ENCODE measurements around the gene RPL35A. TPM values are rescaled to one million over a fixed set of nuclear protein-coding genes. Genes with fewer than 3 reads are reported as not detected.
A peak's percentile ranks its signal among the peaks of the same experiment; 100 is the strongest.
"Not testable (repeated sequence)": the region's sequence is repeated elsewhere in the genome, so short reads cannot be mapped to it uniquely, and the experiment has no call there.

Gene RPL35A
- total RNA-seq, 2 experiments from 2014 or later = 2,199 to 2,238 TPM

DNA sequence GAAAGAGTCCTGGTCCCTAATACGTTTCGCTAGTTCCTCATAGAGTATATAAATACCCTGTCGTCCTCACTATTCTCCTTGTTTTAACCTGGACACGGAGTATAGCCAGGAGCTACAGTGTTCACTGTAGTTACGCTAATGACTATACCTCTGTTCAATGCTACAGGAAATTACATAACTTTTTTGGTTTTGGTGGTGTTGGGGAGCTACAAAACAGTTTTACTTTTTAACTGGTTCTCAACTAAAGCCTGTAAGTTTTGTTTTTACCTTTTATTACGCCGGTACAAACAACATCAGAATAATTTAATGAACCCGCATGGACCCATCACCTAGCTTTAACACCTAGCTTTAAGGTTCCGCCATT is 11.6 kb downstream of the RPL35A start:
- H3K27me3 Mint-ChIP-seq = no peaks in the 10 kb centered on the region
- no peak for ATAC-seq (ENCODE audit: poor library complexity)
- peaks cover 36% of the 10 kb centered on the region for H3K4me1 ChIP-seq (ENCODE audit: insufficient read depth, low read length)
- H3K4me3 ChIP-seq (ENCODE audit: low read length) = peak overlapping the region; percentile 8
- peak overlapping the region; percentile 95 for H3K27ac Mint-ChIP-seq
- H3K9me3 Mint-ChIP-seq = no peaks in the 10 kb centered on the region
- no peak overlapping the region for H3K27ac ChIP-seq (ENCODE audit: low read depth in 1 of 2, low read length in 2 of 2)
- no peaks in the 10 kb centered on the region for H3K27me3 ChIP-seq (ENCODE audit: control insufficient read depth in 1 of 2, insufficient read depth in 2 of 2, low read length in 2 of 2)
- intact Hi-C loops (cut with DNase I, micrococcal nuclease) = no loop called here
- H3K36me3 Mint-ChIP-seq (ENCODE audit: low read depth) = peaks cover 26% of the 10 kb centered on the region
- H3K4me1 Mint-ChIP-seq (ENCODE audit: low read depth) = peaks cover 46% of the 10 kb centered on the region
- H3K9me3 ChIP-seq (ENCODE audit: control insufficient read depth in 1 of 2, insufficient read depth in 1 of 2, low read length in 2 of 2) = no peaks in the 10 kb centered on the region
- POLR2A ChIA-PET = interaction anchor here (1.4 to 5.1 kb wide), 2 partner anchors 9 to 12 kb away, joined by 4 to 41 read pairs; partner anchors contain the start of gene RPL35A
- H3K36me3 ChIP-seq (ENCODE audit: insufficient read depth, low read length) = peaks cover 15% of the 10 kb centered on the region
- peak in 3 of 14 experiments; percentile 38 to 48 (median 43) for DNase-seq
- H3K4me3 Mint-ChIP-seq = peak overlapping the region; percentile 90
- CTCF ChIA-PET = interaction anchor here (1.1 to 1.2 kb wide), 3 partner anchors 14 to 119 kb away, joined by 3 to 4 read pairs (median 3); no protein-coding TSS in a partner anchor
- TF ChIP-seq, protein P1, sequence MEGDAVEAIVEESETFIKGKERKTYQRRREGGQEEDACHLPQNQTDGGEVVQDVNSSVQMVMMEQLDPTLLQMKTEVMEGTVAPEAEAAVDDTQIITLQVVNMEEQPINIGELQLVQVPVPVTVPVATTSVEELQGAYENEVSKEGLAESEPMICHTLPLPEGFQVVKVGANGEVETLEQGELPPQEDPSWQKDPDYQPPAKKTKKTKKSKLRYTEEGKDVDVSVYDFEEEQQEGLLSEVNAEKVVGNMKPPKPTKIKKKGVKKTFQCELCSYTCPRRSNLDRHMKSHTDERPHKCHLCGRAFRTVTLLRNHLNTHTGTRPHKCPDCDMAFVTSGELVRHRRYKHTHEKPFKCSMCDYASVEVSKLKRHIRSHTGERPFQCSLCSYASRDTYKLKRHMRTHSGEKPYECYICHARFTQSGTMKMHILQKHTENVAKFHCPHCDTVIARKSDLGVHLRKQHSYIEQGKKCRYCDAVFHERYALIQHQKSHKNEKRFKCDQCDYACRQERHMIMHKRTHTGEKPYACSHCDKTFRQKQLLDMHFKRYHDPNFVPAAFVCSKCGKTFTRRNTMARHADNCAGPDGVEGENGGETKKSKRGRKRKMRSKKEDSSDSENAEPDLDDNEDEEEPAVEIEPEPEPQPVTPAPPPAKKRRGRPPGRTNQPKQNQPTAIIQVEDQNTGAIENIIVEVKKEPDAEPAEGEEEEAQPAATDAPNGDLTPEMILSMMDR (IDR thresholded peaks at IDR 0.05) = no peak

DNA sequence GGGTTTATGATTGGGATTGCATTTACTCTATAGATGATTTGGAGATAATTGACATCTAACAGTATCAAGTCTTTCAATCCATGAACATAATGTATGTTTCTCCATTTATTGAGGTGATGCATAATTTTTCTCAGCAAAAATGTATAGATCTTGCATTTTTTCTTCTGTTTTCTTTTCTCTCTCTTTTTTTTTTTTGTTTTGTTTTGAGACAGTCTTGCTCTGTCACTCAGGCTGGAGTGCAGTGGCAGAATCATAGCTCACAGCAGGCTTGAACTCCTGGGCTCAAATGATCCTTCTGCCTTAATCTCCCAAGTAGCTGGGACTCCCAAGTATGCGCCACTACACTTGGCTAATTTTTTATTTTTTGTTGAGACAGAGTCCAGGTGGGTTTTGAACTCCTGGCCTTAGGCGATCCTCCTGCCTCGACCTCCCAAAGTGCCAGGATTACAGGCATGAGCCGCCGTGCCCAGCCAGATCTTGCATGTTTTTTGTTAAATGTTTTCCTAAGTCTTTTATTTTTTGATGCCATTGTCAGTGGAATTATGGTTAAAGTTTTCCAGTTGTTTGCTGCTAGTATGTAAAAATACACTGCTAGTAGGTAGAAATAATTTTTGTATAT is 13.1 kb downstream of the RPL35A start:
- no peak overlapping the region for H3K27ac Mint-ChIP-seq
- TF ChIP-seq, protein P1 (IDR thresholded peaks at IDR 0.05) = no peak

DNA sequence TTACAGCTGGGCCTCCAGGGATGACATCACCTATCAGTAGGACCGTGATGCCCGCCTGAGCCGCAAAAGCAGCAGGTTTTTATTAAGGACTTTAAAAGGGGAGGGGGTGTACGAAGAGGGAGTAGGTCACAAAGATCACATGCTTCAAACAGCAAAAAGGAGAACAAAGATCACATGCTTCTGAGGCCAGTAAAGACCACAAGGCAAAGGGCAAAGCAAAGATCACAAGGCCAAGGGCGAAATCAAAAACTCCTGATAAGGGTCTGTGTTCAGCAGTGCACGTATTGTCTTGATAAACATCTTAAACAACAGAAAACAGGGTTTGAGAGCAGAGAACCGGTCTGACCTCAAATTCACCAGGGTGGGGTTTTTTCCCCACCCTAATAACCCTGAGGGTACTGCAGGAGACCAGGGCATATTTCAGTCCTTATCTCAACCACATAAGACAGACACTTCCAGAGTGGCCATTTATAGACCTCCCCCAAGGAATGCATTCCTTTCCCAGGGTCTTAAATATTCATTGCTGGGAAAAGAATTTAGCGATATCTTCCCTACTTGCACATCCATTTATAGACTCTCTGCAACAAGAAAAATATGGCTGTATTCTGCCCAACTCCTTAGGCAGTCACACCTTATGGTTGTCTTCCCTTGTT is 17.5 kb downstream of the RPL35A start:
- intact Hi-C loops (cut with DNase I, micrococcal nuclease); DNase-seq; POLR2A ChIA-PET; H3K9me3 Mint-ChIP-seq; H3K4me3 ChIP-seq (ENCODE audit: low read length); H3K9me3 ChIP-seq (ENCODE audit: control insufficient read depth in 1 of 2, insufficient read depth in 1 of 2, low read length in 2 of 2); H3K27ac Mint-ChIP-seq; H3K4me1 Mint-ChIP-seq (ENCODE audit: low read depth); H3K36me3 ChIP-seq (ENCODE audit: insufficient read depth, low read length); H3K27ac ChIP-seq (ENCODE audit: low read depth in 1 of 2, low read length in 2 of 2); CTCF ChIA-PET; H3K4me3 Mint-ChIP-seq; H3K4me1 ChIP-seq (ENCODE audit: insufficient read depth, low read length); ATAC-seq (ENCODE audit: poor library complexity); H3K27me3 ChIP-seq (ENCODE audit: control insufficient read depth in 1 of 2, insufficient read depth in 2 of 2, low read length in 2 of 2); H3K27me3 Mint-ChIP-seq: not testable (repeated sequence)
- H3K36me3 Mint-ChIP-seq (ENCODE audit: low read depth) = peaks cover 19% of the 10 kb centered on the region

More for the DNA sequence above, 13.1 kb downstream of the RPL35A start:
- Histone ChIP-seq H3K27me3 (ENCODE audit: control insufficient read depth in 1 of 2, insufficient read depth in 2 of 2, low read length in 2 of 2) (no peaks in the 10 kb centered on the region), H3K9me3 (ENCODE audit: control insufficient read depth in 1 of 2, insufficient read depth in 1 of 2, low read length in 2 of 2) (peaks cover 0 to 3% of the 10 kb centered on the region in 2 experiments), H3K4me1 (ENCODE audit: insufficient read depth, low read length) (peaks cover 27% of the 10 kb centered on the region), H3K36me3 (ENCODE audit: insufficient read depth, low read length) (peaks cover 4% of the 10 kb centered on the region), H3K27ac (ENCODE audit: low read depth in 1 of 2, low read length in 2 of 2) (no peak overlapping the region), H3K4me3 (ENCODE audit: low read length) (no peak overlapping the region)
- intact Hi-C loops (cut with DNase I, micrococcal nuclease) = no loop called here
- Mint-ChIP-seq H3K4me3 (no peak overlapping the region), H3K27me3 (no peaks in the 10 kb centered on the region), H3K4me1 (ENCODE audit: low read depth) (peaks cover 41% of the 10 kb centered on the region), H3K36me3 (ENCODE audit: low read depth) (peaks cover 12% of the 10 kb centered on the region), H3K9me3 (peaks cover 4% of the 10 kb centered on the region)
- ChIA-PET CTCF (no interaction called here), POLR2A (interaction anchor here (1.0 kb wide), 1 partner anchor 10 kb away, joined by 3 read pairs; no protein-coding TSS in a partner anchor)
- ATAC-seq (ENCODE audit: poor library complexity) = no peak
- no peak for DNase-seq
